Activated CD4-positive, alpha-beta memory T cell treated with anti-CD3 and anti-CD28 coated beads, Interleukin-2, amount 10 ng/mL, durations not matched to agents 7 days and 5 days (primary cell): ENCODE data around the gene CMSS1. TPM values are rescaled to one million over a fixed set of nuclear protein-coding genes. Genes with fewer than 3 reads are reported as not detected.

Experiments used
- CTCF ChIA-PET: fragments of 350-600 bp; sonication (Branson Sonifier 250); formaldehyde crosslinking; loops from one replicate; lab custom pipeline; 2021; ENCODE audit warnings: antibody characterized with exemption, inconsistent platforms; lab: Charles Lee
- POLR2A ChIA-PET: fragments of 350-600 bp; sonication (Branson Sonifier 250); formaldehyde crosslinking; loops from one replicate; lab custom pipeline; 2021; ENCODE audit warnings: antibody characterized with exemption; lab: Charles Lee
- DNase-seq: peaks from one replicate; pipeline ENCODE4 v3.0.0-alpha.2; 2020
- H3K27ac Mint-ChIP-seq: one replicate; pipeline ENCODE4 v1.8.0; 2021; ENCODE audit warnings: mild to moderate bottlenecking, mixed read lengths
- H3K27me3 Mint-ChIP-seq: one replicate; pipeline ENCODE4 v1.8.0; 2021; ENCODE audit warnings: mixed read lengths
- H3K36me3 Mint-ChIP-seq: one replicate; pipeline ENCODE4 v1.8.0; 2021; ENCODE audit warnings: low read depth, mixed read lengths
- H3K4me1 Mint-ChIP-seq: one replicate; pipeline ENCODE4 v1.8.0; 2021; ENCODE audit warnings: mixed read lengths
- H3K4me3 Mint-ChIP-seq: one replicate; pipeline ENCODE4 v1.8.0; 2021; ENCODE audit warnings: mild to moderate bottlenecking, mixed read lengths
- H3K9me3 Mint-ChIP-seq: one replicate; pipeline ENCODE4 v1.8.0; 2021; ENCODE audit warnings: mixed read lengths
- total RNA-seq, 2 experiments: library from RNA; stranded (reverse); gene quantifications; one replicate each; pipeline ENCODE4 v1.2.3, GENCODE V29; 2021

Gene CMSS1
- total RNA-seq, 2 experiments from 2014 or later: 28.0 to 31.0 TPM

GRCh38 chr3:99927671-99928457, 110.2 kb downstream of the CMSS1 start:
- ChIA-PET CTCF (interaction anchor here (0.7 kb wide), 1 partner anchor 18 kb away, joined by 6 read pairs; no protein-coding TSS in a partner anchor), POLR2A (no interaction called here)
- no peaks in the 10 kb centered on the region for H3K27me3 Mint-ChIP-seq
- no peaks in the 10 kb centered on the region for H3K9me3 Mint-ChIP-seq
- no peak overlapping the region for H3K4me3 Mint-ChIP-seq
- DNase-seq: no peak
- peaks cover 3% of the 10 kb centered on the region for H3K36me3 Mint-ChIP-seq
- H3K4me1 Mint-ChIP-seq: no peaks in the 10 kb centered on the region
- H3K27ac Mint-ChIP-seq: no peak overlapping the region

GRCh38 chr3:99928771-99929744, 111.4 kb downstream of the CMSS1 start:
- H3K4me1 Mint-ChIP-seq: no peaks in the 10 kb centered on the region
- CTCF ChIA-PET: no interaction called here
- no peaks in the 10 kb centered on the region for H3K36me3 Mint-ChIP-seq
- no peak overlapping the region for H3K27ac Mint-ChIP-seq
- DNase-seq: no peak
- H3K27me3 Mint-ChIP-seq: no peaks in the 10 kb centered on the region
- POLR2A ChIA-PET: no interaction called here
- no peaks in the 10 kb centered on the region for H3K9me3 Mint-ChIP-seq
- no peak overlapping the region for H3K4me3 Mint-ChIP-seq

- H3K9me3 Mint-ChIP-seq: no peaks in the 10 kb centered on the region
- no peak overlapping the region for H3K27ac Mint-ChIP-seq
- no peaks in the 10 kb centered on the region for H3K4me1 Mint-ChIP-seq
- CTCF ChIA-PET: no interaction called here
- H3K27me3 Mint-ChIP-seq: no peaks in the 10 kb centered on the region
- DNase-seq: no peak
- POLR2A ChIA-PET: no interaction called here
- no peaks in the 10 kb centered on the region for H3K36me3 Mint-ChIP-seq
- H3K4me3 Mint-ChIP-seq: no peak overlapping the region
Observed at GRCh38 chr3:99929745-99930139, 112.1 kb downstream of the CMSS1 start.

- Mint-ChIP-seq H3K9me3 (no peaks in the 10 kb centered on the region), H3K27me3 (no peaks in the 10 kb centered on the region), H3K4me3 (no peak overlapping the region), H3K27ac (no peak overlapping the region), H3K36me3 (no peaks in the 10 kb centered on the region), H3K4me1 (no peaks in the 10 kb centered on the region)
- ChIA-PET CTCF (no interaction called here), POLR2A (no interaction called here)
- DNase-seq: no peak
Observed at GRCh38 chr3:99931059-99931458, 113.4 kb downstream of the CMSS1 start.

GRCh38 chr3:99933971-99934750, 116.5 kb downstream of the CMSS1 start:
- no peak for DNase-seq
- Mint-ChIP-seq H3K36me3 (no peaks in the 10 kb centered on the region), H3K4me1 (no peaks in the 10 kb centered on the region), H3K27me3 (no peaks in the 10 kb centered on the region), H3K4me3 (no peak overlapping the region), H3K9me3 (no peaks in the 10 kb centered on the region), H3K27ac (no peak overlapping the region)
- CTCF ChIA-PET: no interaction called here
- POLR2A ChIA-PET: no interaction called here

- H3K9me3 Mint-ChIP-seq: no peaks in the 10 kb centered on the region
- H3K4me3 Mint-ChIP-seq: no peak overlapping the region
- no peak for DNase-seq
- peaks cover 2% of the 10 kb centered on the region for H3K4me1 Mint-ChIP-seq
- no peaks in the 10 kb centered on the region for H3K36me3 Mint-ChIP-seq
- ChIA-PET CTCF (interaction anchor here (0.7 kb wide), 1 partner anchor 16 kb away, joined by 5 read pairs; no protein-coding TSS in a partner anchor), POLR2A (no interaction called here)
- no peaks in the 10 kb centered on the region for H3K27me3 Mint-ChIP-seq
- no peak overlapping the region for H3K27ac Mint-ChIP-seq
Observed at GRCh38 chr3:99934975-99935797, 117.5 kb downstream of the CMSS1 start.

GRCh38 chr3:99938270-99938911, 120.7 kb downstream of the CMSS1 start:
- Mint-ChIP-seq H3K27me3 (no peaks in the 10 kb centered on the region), H3K36me3 (peaks cover 3% of the 10 kb centered on the region), H3K27ac (no peak overlapping the region), H3K4me3 (no peak overlapping the region), H3K4me1 (peaks cover 5% of the 10 kb centered on the region), H3K9me3 (no peaks in the 10 kb centered on the region)
- POLR2A ChIA-PET: interaction anchor here (0.6 to 1.0 kb wide), 2 partner anchors 14 to 1149 kb away, joined by 3 read pairs; no protein-coding TSS in a partner anchor
- DNase-seq: no peak
- CTCF ChIA-PET: no interaction called here

GRCh38 chr3:99939876-99940275, 122.2 kb downstream of the CMSS1 start:
- peaks cover 5% of the 10 kb centered on the region for H3K4me1 Mint-ChIP-seq
- H3K9me3 Mint-ChIP-seq: no peaks in the 10 kb centered on the region
- CTCF ChIA-PET: no interaction called here
- H3K27me3 Mint-ChIP-seq: no peaks in the 10 kb centered on the region
- no peak overlapping the region for H3K4me3 Mint-ChIP-seq
- H3K36me3 Mint-ChIP-seq: peaks cover 3% of the 10 kb centered on the region
- no peak overlapping the region for H3K27ac Mint-ChIP-seq
- no peak for DNase-seq
- POLR2A ChIA-PET: no interaction called here

- Mint-ChIP-seq H3K4me3 (no peak overlapping the region), H3K27me3 (no peaks in the 10 kb centered on the region), H3K9me3 (no peaks in the 10 kb centered on the region), H3K27ac (no peak overlapping the region), H3K4me1 (peaks cover 5% of the 10 kb centered on the region), H3K36me3 (peaks cover 3% of the 10 kb centered on the region)
- no peak for DNase-seq
- ChIA-PET POLR2A (interaction anchor here (1.0 kb wide), 1 partner anchor 13 kb away, joined by 3 read pairs; no protein-coding TSS in a partner anchor), CTCF (no interaction called here)
Observed at GRCh38 chr3:99940350-99940749, 122.7 kb downstream of the CMSS1 start.

GRCh38 chr3:99941211-99941610, 123.5 kb downstream of the CMSS1 start:
- POLR2A ChIA-PET: interaction anchor here (1.0 kb wide), 1 partner anchor 12 kb away, joined by 3 read pairs; no protein-coding TSS in a partner anchor
- H3K4me3 Mint-ChIP-seq: no peak overlapping the region
- no peak overlapping the region for H3K27ac Mint-ChIP-seq
- peaks cover 3% of the 10 kb centered on the region for H3K36me3 Mint-ChIP-seq
- no peak for DNase-seq
- no peaks in the 10 kb centered on the region for H3K27me3 Mint-ChIP-seq
- no peaks in the 10 kb centered on the region for H3K9me3 Mint-ChIP-seq
- CTCF ChIA-PET: no interaction called here
- H3K4me1 Mint-ChIP-seq: peaks cover 5% of the 10 kb centered on the region

- Mint-ChIP-seq H3K27me3 (no peaks in the 10 kb centered on the region), H3K9me3 (no peaks in the 10 kb centered on the region), H3K27ac (no peak overlapping the region), H3K36me3 (peaks cover 3% of the 10 kb centered on the region), H3K4me3 (no peak overlapping the region), H3K4me1 (peaks cover 5% of the 10 kb centered on the region)
- ChIA-PET CTCF (no interaction called here), POLR2A (no interaction called here)
- DNase-seq: no peak
Observed at GRCh38 chr3:99943931-99944761, 126.5 kb downstream of the CMSS1 start.
